ENCODE data around the gene ZDHHC22. TPM values are rescaled to one million over a fixed set of nuclear protein-coding genes. Genes with fewer than 3 reads are reported as not detected.
A peak's percentile ranks its signal among the peaks of the same experiment; 100 is the strongest.
"Not testable (repeated sequence)": the region's sequence is repeated elsewhere in the genome, so short reads cannot be mapped to it uniquely, and the experiment has no call there.

Gene ZDHHC22
- total and polyA plus RNA-seq, 9 donors: 0.09 to 0.61 (median 0.42) TPM

DNA sequence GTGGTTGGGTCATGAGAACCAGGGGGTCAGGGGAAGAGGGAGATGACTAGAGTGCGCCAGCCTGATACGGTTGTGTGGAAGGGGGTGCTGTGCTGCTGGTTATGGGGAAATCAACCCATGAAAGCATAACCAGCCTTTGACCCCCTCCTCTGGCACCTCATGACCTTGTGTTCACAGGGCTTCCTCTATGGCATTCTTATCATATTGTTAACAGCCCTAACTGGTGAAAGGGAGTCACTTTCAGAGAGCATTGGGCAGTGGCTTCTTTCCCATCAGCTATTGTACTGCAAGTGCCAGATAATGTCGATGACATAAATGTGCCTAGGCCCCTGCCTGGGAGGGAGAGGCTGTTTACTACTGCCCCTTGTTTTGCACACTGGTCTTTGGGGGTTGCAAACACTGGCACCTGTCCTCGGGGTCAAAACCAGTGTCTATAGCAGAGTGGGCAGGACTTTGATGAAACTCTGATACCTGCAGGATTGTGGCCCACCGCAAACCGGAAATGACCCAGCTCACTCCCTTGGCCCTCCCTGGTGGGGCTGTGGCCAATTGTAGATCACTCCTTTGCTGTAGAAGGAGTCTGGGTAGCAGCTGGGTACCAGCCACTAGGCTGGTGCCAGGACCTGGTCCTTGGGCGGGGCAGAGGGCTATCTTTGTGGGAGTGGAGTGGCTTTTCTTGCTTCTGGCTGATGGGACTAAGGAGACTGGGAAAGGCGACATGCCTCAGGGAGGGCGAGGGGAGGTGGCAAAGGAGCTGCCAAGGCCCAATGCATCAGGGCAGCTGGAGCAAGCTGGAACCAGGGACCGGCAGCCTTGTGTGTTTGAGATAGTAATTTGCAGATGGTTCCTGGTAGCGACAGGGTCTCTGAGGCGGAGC is 39.4 kb upstream of the ZDHHC22 start:
- Histone ChIP-seq H3K4me1 (ENCODE audit: control insufficient read depth, insufficient read depth, low read length) (peaks cover 19% of the 10 kb centered on the region), H3K27ac (ENCODE audit: low read length) (no peak overlapping the region), H3K36me3 (ENCODE audit: control insufficient read depth, insufficient read depth, low read length) (no peaks in the 10 kb centered on the region), H3K9me3 (replicated peaks; ENCODE audit: control insufficient read depth, low read depth, low read length) (no peaks in the 10 kb centered on the region), H3K4me3 (ENCODE audit: low read length) (peak overlapping the region; percentile 37), H3K27me3 (ENCODE audit: control insufficient read depth, insufficient read depth, low read length) (peaks cover 24% of the 10 kb centered on the region)
- 17% methylated on average over 10 of the region's 12 CpGs for WGBS (ENCODE audit: insufficient coverage)
- no peak for DNase-seq

DNA sequence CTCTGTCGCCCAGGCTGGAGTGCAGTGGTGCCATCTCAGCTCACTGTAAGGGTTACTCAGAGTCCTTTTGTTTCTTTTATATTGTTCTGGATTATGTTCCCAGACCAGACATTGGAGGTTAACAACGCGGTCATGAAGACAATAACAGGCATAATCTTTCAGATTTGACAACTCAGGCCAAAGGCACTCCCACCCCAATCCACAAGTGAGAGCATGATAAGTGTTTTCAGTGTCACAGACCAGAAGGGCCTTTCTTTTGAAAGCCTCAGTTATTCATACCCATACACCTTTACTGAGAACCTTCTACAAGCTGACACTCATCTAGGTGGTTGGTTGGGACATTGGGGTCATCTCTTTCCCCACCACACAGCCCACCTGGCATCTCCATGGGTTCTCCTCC is 37.1 kb upstream of the ZDHHC22 start:
- Histone ChIP-seq H3K4me1 (ENCODE audit: control insufficient read depth, insufficient read depth, low read length) (peaks cover 15% of the 10 kb centered on the region), H3K4me3 (ENCODE audit: low read length) (no peak overlapping the region), H3K9me3 (replicated peaks; ENCODE audit: control insufficient read depth, low read depth, low read length) (no peaks in the 10 kb centered on the region), H3K36me3 (ENCODE audit: control insufficient read depth, insufficient read depth, low read length) (no peaks in the 10 kb centered on the region), H3K27ac (ENCODE audit: low read length) (no peak overlapping the region), H3K27me3 (ENCODE audit: control insufficient read depth, insufficient read depth, low read length) (peaks cover 22% of the 10 kb centered on the region)
- DNase-seq: no peak
- WGBS (ENCODE audit: insufficient coverage): no CpG with 5 or more reads among the region's 3 CpGs

- no peaks in the 10 kb centered on the region for H3K36me3 ChIP-seq (ENCODE audit: control insufficient read depth, insufficient read depth, low read length)
- WGBS (ENCODE audit: insufficient coverage): no CpG with 5 or more reads among the region's 1 CpG
- peaks cover 15% of the 10 kb centered on the region for H3K4me1 ChIP-seq (ENCODE audit: control insufficient read depth, insufficient read depth, low read length)
- H3K27me3 ChIP-seq (ENCODE audit: control insufficient read depth, insufficient read depth, low read length): peaks cover 17% of the 10 kb centered on the region
- no peak overlapping the region for H3K27ac ChIP-seq (ENCODE audit: low read length)
- no peak overlapping the region for H3K4me3 ChIP-seq (ENCODE audit: low read length)
- H3K9me3 ChIP-seq (replicated peaks; ENCODE audit: control insufficient read depth, low read depth, low read length): no peaks in the 10 kb centered on the region
- peak; percentile 30 for DNase-seq
These were observed 36.1 kb upstream of the ZDHHC22 start for GRCh38 chr14:77177702-77178101.

GRCh38 chr14:77175843-77176242 is 34.3 kb upstream of the ZDHHC22 start:
- H3K27me3 ChIP-seq (ENCODE audit: control insufficient read depth, insufficient read depth, low read length): peaks cover 3% of the 10 kb centered on the region
- no peaks in the 10 kb centered on the region for H3K4me1 ChIP-seq (ENCODE audit: control insufficient read depth, insufficient read depth, low read length)
- WGBS (ENCODE audit: insufficient coverage): no CpG with 5 or more reads among the region's 3 CpGs
- no peak overlapping the region for H3K27ac ChIP-seq (ENCODE audit: low read length)
- no peaks in the 10 kb centered on the region for H3K9me3 ChIP-seq (replicated peaks; ENCODE audit: control insufficient read depth, low read depth, low read length)
- H3K4me3 ChIP-seq (ENCODE audit: low read length): no peak overlapping the region
- H3K36me3 ChIP-seq (ENCODE audit: control insufficient read depth, insufficient read depth, low read length): no peaks in the 10 kb centered on the region
- DNase-seq: no peak

DNA sequence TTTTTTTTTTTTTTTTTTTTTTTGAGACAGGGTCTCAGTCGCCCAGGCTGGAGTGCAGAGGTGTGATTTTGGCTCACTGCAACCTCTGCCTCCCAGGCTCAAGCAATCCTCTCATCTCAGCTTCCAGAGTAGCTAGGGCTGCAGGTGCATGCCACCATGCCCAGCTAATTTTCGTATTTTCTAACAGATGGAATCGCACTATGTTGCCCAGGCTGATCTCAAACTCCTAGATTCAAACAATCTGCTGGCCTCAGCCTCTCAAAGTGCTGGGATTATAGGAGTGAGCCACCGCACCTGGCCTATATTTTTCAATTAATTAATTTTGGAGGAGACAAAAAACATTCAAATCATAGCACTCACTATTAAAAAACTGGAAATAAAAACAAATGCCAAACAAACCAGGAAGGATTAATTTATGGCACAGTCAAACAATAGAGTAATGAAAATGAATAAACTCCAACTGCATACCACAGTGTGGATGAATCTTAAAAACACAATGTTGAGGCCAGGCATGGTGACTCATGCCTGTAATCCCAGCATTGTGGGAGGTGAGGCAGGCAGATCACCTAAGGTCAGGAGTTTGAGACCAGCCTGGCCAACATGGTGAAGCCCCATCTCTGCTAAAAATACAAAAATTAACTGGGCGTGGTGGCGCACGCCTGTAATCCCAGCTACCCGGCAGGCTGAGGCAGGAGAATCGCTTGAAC is 32.5 kb upstream of the ZDHHC22 start:
- H3K27me3 ChIP-seq (ENCODE audit: control insufficient read depth, insufficient read depth, low read length); DNase-seq; H3K27ac ChIP-seq (ENCODE audit: low read length); H3K36me3 ChIP-seq (ENCODE audit: control insufficient read depth, insufficient read depth, low read length); H3K4me3 ChIP-seq (ENCODE audit: low read length); H3K4me1 ChIP-seq (ENCODE audit: control insufficient read depth, insufficient read depth, low read length); H3K9me3 ChIP-seq (replicated peaks; ENCODE audit: control insufficient read depth, low read depth, low read length): not testable (repeated sequence)
- WGBS (ENCODE audit: insufficient coverage): 60% methylated on average over 1 of the region's 9 CpGs

DNA sequence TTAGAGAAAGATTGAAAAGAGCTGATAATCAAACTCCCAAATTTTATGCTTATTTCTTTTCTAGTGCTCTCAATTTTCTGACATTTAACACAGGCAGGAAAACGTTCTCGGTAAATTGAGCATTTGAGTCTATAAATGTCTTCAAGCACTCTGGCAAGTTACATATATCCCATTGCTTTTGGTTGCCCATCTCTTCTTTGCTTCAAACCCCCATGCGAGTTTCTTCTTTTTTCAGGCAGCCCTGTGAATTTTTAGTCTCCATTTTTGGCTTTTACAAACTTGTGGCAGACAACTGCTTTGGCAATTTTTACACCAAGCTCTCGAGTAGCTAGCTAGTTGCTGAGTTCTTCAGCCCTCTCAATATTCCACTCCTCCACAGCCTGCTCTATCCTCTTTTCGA is 31.3 kb upstream of the ZDHHC22 start:
- no peak for DNase-seq
- peaks cover 8% of the 10 kb centered on the region for H3K9me3 ChIP-seq (replicated peaks; ENCODE audit: control insufficient read depth, low read depth, low read length)
- H3K4me1 ChIP-seq (ENCODE audit: control insufficient read depth, insufficient read depth, low read length): no peaks in the 10 kb centered on the region
- 46% methylated on average over 2 of the region's 5 CpGs for WGBS (ENCODE audit: insufficient coverage)
- H3K27ac ChIP-seq (ENCODE audit: low read length): no peak overlapping the region
- no peak overlapping the region for H3K4me3 ChIP-seq (ENCODE audit: low read length)
- H3K36me3 ChIP-seq (ENCODE audit: control insufficient read depth, insufficient read depth, low read length): no peaks in the 10 kb centered on the region
- no peaks in the 10 kb centered on the region for H3K27me3 ChIP-seq (ENCODE audit: control insufficient read depth, insufficient read depth, low read length)

DNA sequence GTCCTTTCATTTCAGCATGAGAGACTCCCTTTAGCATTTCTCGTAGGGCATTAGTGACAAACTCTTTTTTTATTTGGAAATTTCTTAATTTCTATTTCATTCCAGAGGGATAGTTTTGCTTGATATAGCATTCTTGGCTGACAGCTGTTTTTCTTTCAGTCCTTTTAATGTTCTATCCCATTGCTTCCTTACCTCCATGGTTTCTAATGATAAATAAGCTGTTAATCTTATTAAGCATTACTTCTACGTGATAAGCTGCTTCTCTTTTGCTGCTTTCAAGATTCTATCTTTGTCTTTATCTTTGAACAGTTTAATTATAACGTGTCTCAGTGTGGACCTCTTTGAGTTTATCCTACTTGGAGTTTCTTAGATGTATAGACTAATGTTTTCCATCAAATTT is 28.5 kb upstream of the ZDHHC22 start:
- DNase-seq: no peak
- Histone ChIP-seq H3K9me3 (replicated peaks; ENCODE audit: control insufficient read depth, low read depth, low read length) (peaks cover 8% of the 10 kb centered on the region), H3K4me3 (ENCODE audit: low read length) (no peak overlapping the region), H3K36me3 (ENCODE audit: control insufficient read depth, insufficient read depth, low read length) (no peaks in the 10 kb centered on the region), H3K4me1 (ENCODE audit: control insufficient read depth, insufficient read depth, low read length) (no peaks in the 10 kb centered on the region), H3K27me3 (ENCODE audit: control insufficient read depth, insufficient read depth, low read length) (no peaks in the 10 kb centered on the region), H3K27ac (ENCODE audit: low read length) (no peak overlapping the region)
- WGBS (ENCODE audit: insufficient coverage): no CpG with 5 or more reads among the region's 3 CpGs

DNA sequence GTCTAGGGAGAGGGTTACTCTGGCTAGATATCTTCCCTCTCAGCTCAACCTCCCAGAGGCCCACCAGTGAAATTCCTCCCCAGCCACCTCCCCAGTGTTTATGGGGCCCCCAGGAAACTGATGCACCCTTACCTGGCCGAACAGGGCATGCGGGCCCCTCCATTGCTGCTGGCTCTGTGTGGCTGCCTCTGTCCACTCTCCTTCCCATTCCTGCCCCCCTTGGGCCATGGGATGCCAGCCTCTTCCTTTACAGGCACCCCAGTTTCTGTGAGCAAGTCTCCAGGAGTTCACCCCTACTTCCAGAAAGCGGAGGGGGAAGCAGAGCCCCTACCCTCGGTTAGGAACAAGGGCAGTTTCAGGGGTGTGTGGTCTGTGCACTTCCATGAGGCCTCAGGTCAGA is 19.4 kb upstream of the ZDHHC22 start:
- Histone ChIP-seq H3K4me3 (ENCODE audit: low read length) (no peak overlapping the region), H3K36me3 (ENCODE audit: control insufficient read depth, insufficient read depth, low read length) (no peaks in the 10 kb centered on the region), H3K4me1 (ENCODE audit: control insufficient read depth, insufficient read depth, low read length) (peaks cover 12% of the 10 kb centered on the region), H3K9me3 (replicated peaks; ENCODE audit: control insufficient read depth, low read depth, low read length) (no peaks in the 10 kb centered on the region), H3K27ac (ENCODE audit: low read length) (no peak overlapping the region), H3K27me3 (ENCODE audit: control insufficient read depth, insufficient read depth, low read length) (peaks cover 4% of the 10 kb centered on the region)
- WGBS (ENCODE audit: insufficient coverage): 86% methylated on average over 2 of the region's 4 CpGs
- DNase-seq: no peak

GRCh38 chr14:77158882-77159255 is 17.3 kb upstream of the ZDHHC22 start:
- no CpG with 5 or more reads among the region's 2 CpGs for WGBS (ENCODE audit: insufficient coverage)
- Histone ChIP-seq H3K9me3 (replicated peaks; ENCODE audit: control insufficient read depth, low read depth, low read length) (no peaks in the 10 kb centered on the region), H3K4me3 (ENCODE audit: low read length) (no peak overlapping the region), H3K36me3 (ENCODE audit: control insufficient read depth, insufficient read depth, low read length) (no peaks in the 10 kb centered on the region), H3K27me3 (ENCODE audit: control insufficient read depth, insufficient read depth, low read length) (peaks cover 9% of the 10 kb centered on the region), H3K4me1 (ENCODE audit: control insufficient read depth, insufficient read depth, low read length) (peaks cover 15% of the 10 kb centered on the region), H3K27ac (ENCODE audit: low read length) (no peak overlapping the region)
- no peak for DNase-seq

- DNase-seq: peak; percentile 47
- no peak overlapping the region for H3K4me3 ChIP-seq (ENCODE audit: low read length)
- peaks cover 12% of the 10 kb centered on the region for H3K27me3 ChIP-seq (ENCODE audit: control insufficient read depth, insufficient read depth, low read length)
These were observed 16.7 kb upstream of the ZDHHC22 start for GRCh38 chr14:77158175-77158881.

More at GRCh38 chr14:77158175-77158881, 16.7 kb upstream of the ZDHHC22 start:
- Histone ChIP-seq H3K9me3 (replicated peaks; ENCODE audit: control insufficient read depth, low read depth, low read length) (no peaks in the 10 kb centered on the region), H3K4me1 (ENCODE audit: control insufficient read depth, insufficient read depth, low read length) (peaks cover 15% of the 10 kb centered on the region), H3K36me3 (ENCODE audit: control insufficient read depth, insufficient read depth, low read length) (no peaks in the 10 kb centered on the region), H3K27ac (ENCODE audit: low read length) (no peak overlapping the region)
- WGBS (ENCODE audit: insufficient coverage): 8% methylated on average over 12 of the region's 18 CpGs

Data from muscle of leg (tissue), 11 donors.